CMK (cell line): ENCODE measurements around the gene FBXW7.

Experiments
- DNase-seq: peaks from one replicate; pipeline ENCODE4 v3.0.0-alpha.2; 2010; ENCODE audit warnings: low read depth

FBXW7 gene

DNA sequence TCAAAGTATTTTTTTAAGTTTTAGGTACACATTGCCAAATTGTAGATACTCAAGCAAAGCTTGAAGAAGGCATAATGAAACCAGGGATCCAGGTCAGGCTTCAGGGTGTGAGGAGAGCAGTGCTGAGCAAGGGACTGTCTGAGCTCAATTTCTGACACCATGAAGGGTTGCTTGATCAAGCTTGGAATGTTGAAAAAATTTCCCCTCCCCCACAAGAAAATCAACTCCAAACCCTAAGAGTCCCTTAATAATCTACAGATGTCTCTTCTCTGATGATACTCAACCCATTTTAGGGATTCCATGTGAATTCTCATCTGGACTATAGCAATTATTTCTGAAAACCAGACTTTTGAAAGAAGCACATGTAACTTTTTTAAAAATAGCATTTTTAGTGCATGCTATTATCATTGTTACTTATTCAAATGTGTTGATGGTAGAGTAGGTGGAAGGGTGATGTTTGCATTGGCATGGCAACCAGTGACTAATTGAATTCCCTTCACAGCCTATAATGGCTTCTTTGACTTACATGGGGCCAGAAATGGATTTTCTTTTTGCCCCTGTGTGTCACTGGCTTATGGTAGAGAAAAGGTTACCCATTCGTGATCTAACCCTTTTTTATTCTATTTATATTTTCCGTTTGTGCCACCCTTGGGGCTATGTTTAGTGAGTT lies 252.0 kb downstream of the FBXW7 start:
- DNase-seq, result no peak

GRCh38 chr4:152281822-152282221 lies 254.1 kb downstream of the FBXW7 start:
- no peak for DNase-seq

DNA sequence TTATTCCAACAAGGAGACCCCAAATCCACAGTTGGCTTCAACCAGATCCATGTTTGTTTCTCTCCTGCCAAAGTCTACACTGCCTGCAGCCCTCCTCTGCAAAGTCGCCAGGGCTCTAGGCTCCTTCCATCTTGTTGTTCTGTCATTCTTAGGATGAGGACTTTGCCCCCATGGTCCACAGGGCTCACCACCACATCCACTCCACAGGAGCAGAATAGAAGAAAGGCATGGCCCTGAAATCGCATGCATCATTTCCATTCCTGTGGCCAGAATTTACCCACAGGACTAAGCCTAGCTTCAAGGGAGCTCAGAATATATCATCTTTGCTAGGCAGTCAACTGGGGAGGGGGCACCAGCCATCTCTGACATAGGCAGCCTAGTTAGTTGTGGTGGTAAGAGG lies 254.7 kb downstream of the FBXW7 start:
- no peak for DNase-seq

- DNase-seq, result no peak
Observed at GRCh38 chr4:152279234-152279566, 256.7 kb downstream of the FBXW7 start.

GRCh38 chr4:152278505-152279233 lies 257.2 kb downstream of the FBXW7 start:
- no peak for DNase-seq

GRCh38 chr4:152278172-152278504 lies 257.8 kb downstream of the FBXW7 start:
- DNase-seq, result no peak

- no peak for DNase-seq
Observed at GRCh38 chr4:152277333-152277732, 258.6 kb downstream of the FBXW7 start.

DNA sequence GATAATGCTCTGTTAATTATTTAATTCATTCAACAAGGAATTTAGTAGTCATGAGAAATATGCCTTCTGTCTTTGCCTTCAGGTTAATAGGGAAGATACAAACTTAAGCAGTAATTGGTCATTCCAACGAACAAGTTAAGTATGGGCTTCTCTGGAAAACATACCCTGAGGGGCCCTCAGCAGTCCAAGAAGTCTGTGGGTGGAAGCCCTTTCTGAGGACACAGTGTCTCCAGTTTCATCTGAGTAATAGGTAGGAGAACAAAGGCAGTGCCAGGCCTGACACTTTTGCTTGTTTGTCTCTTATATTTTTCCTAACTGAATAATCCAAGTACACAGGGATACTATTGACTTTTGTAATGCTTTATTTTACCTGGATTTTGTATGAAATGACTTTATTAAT lies 262.5 kb downstream of the FBXW7 start:
- no peak for DNase-seq
